CD1c-positive myeloid dendritic cell (primary cell): ENCODE data around the gene ZCRB1.
A peak's percentile ranks its signal among the peaks of the same experiment; 100 is the strongest.
"Not testable (repeated sequence)": the region's sequence is repeated elsewhere in the genome, so short reads cannot be mapped to it uniquely, and the experiment has no call there.

ENCODE experiments used
- DNase-seq: peaks from one replicate; pipeline ENCODE4 v3.0.0-alpha.2; 2016; ENCODE audit errors: extremely low spot score

Gene ZCRB1, protein sequence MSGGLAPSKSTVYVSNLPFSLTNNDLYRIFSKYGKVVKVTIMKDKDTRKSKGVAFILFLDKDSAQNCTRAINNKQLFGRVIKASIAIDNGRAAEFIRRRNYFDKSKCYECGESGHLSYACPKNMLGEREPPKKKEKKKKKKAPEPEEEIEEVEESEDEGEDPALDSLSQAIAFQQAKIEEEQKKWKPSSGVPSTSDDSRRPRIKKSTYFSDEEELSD

DNA sequence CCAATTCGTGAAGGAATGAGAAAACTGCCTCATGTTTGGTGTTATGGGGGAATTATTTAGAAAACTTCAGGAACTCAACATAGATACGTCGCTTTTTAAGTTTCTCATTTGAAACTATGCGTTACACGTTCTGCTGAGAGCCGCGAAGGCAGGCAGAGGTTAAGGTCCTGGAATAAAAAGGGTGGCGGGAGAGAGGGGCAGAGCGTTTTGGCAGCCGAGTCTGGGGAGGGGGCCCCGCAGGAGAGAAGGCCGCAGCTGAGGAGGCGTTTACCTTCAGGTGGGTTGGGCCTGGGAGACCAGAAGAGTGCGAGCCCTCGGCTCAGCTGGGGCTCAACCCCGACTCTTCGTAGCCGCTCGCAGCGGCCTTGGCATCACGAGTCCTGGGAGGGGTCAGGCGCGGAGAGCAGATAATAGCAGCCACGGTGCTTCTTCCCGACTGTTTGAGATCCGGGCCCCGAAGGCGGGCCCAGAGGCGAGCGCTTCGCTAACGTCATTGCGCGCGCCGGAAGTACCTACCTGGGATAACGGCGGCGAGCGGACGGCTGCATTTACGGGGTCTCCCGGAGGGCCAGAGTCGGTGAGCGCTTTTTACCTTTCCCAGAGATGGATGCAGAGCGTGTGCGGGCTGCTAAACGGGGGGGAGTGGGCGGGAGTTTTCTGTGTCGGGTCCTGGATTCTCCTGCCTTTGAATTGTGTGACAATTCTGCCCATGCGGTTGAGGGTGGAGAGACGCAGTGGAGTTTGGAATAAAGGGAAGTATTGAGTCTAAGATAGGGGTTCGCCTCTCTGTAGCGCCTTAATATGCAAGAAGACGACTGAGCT lies at the start of gene ZCRB1, which contains the start of gene PPHLN1:
TSS of gene ZCRB1 (minus strand) at position 442 of the 822 bp plus-strand sequence. CDS start 1,992 bp downstream, outside the sequence.
TSS of gene PPHLN1 (plus strand) at position 515 of the 822 bp plus-strand sequence. CDS start 9,736 bp downstream, outside the sequence.
- peak; percentile 90 for DNase-seq

DNA sequence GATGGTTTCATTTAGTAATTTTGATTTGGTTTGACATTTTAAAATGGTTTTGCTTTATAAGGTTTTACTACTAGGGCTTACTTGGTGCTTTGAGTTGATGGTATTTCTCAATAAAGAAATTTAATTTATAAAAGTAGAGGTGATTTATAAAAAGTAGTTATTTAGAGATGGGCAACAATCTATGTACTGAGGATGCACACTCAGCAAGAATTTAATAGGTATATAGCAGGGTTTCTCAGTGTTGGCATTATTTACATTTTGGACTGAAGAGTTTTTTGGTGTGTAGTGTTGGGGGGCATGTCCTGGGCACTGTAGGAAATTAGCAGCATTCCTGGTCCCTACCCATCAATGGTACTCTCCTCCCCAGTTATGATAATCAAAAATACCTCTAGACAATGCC lies 47.8 kb upstream of the ZCRB1 start:
- no peak for DNase-seq

DNA sequence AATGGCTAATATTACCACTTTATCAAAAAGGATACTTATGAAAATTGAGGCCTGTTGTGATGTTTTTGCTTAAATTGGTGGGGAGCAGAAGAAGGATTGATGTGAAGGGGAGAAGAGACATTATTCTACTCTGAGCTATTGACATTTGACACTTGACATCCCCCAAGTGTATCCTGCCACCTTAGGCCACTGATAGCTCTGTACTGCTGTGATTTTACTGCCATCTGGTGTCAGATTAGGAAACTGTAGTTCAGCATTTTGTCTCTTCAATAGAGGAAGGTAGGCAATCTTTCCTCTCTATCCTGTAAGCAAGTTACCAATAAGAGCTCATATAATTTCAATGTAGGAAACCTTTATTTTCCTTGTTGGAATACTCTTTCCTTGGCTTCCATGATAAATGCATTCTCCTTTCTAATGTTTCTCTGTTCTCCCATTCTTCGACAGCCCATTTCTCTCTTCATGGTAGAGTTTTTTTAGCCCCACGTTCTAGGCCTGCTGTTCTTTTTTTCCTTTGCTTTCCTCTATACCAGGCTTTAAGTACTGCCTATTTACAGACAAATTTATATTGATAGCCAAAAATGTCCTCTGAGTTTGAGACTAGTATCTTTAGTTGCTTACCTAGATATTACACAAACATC lies 46.4 kb upstream of the ZCRB1 start:
- DNase-seq, result peak; percentile 66

DNA sequence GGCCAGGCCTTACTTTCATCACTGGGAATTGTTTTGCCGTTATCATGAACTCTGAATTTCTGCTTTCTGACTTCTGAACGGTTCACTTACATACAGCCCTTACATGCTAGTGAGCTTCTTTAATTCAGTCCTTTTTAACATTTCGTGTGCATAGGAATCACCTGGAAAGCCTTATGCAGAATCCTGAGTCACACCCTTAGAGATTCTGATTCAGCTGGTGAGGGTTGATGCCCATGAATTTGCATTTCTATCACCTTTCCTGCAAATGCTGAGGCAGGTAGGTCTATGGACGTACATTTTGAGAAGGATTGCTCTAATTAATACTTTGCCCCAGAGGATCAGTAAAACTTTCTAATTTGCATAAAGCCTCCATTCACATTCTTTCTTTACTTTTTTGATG lies 44.1 kb upstream of the ZCRB1 start:
- no peak for DNase-seq

DNA sequence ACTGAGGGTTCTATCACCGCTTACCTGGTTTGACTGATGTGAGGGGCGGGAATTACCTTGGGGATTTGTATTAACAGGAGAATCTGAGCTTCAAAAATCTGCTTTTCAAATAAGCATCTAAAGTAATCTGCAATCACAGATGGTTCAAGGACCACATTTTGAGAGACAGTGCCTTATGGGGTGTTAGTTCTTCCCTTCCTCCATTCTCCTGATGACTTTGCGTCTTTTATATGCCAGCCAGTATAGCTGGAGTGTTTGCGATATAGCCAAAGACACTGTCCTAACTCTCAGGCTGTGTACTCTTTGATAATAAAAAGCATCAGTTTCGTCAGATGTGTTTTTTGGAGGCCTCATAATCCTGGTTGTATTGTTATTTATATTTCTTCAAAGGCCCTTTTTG lies 39.6 kb upstream of the ZCRB1 start:
- DNase-seq, result no peak

DNA sequence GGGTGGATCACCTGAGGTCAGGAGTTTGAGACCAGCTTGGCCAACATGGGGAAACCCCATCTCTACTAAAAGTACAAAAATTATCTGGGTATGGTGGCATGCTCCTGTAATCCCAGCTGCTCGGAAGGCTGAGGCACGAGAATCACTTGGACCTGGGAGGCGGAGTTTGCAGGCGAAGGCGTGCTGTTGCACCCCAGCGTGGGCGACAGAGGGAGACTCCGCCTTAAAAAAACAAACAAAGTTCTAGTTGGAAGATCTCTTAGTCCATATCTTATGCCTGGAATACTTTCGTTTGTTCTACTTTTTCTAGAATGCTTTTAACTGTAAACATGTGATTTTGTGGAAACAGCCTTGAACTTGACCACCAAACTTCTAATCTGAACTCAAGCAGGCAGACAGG lies 38.8 kb upstream of the ZCRB1 start:
- no peak for DNase-seq

DNA sequence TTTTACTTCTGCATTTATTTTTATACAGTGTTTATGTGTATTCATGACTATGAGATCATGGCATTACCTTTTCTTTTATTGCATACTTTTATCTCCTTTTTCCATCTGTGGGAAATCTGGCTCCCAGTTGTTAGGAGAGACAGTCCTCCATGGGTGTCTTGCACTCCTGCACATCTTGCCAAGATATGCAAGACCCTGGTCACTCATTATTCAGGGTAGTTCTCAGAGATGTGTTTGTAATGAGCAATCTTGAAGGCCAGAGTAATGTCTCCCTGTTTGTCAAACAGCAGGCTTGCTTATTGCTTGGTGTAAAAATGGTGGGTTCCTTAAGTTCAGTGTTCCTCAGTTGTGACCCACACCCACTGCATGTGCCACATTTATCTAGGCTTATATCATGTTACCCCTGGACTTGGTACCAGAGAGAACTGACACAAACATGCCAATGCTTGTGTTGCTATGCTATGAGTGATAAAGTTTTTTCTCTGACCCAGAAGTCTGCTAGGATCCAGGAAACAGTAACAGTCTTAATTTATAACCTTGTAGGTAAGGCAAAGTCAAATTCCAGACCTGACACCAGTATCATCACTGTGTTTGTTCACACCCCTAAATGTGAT lies 36.9 kb upstream of the ZCRB1 start:
- DNase-seq, result no peak

DNA sequence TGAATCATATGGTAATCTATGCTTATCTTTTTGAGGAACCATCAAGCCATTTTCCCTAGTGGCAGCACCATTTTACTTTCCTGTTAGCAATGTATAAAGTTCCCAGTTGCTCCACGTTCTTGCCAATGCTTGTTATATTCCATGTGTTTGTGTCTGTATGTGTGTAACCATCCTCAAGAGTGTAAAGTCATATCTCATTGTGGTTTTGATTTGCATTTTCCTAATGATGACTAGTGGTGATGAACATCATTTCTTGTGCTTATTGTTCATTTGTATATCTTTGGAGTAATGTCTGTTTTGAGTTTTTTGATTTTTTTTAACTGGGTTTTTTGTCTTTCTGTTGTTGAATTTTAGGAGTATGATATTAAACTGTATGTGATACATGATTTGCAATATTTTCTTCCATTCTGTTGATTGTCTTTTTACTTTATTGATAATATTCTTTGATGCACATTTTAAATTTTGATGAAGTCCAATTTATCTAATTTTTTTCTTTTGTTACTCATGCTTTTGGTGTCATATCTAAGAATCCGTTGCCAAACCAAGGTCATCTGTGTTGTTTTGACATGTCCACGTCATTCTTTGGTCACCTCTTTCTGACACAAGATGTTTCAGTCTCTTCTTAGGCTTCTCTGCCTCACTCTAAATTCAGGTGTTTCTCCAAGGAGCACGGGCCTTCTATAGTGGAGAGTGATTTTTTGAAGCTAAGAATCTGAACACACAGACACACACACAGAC lies 36.2 kb upstream of the ZCRB1 start:
- no peak for DNase-seq

DNA sequence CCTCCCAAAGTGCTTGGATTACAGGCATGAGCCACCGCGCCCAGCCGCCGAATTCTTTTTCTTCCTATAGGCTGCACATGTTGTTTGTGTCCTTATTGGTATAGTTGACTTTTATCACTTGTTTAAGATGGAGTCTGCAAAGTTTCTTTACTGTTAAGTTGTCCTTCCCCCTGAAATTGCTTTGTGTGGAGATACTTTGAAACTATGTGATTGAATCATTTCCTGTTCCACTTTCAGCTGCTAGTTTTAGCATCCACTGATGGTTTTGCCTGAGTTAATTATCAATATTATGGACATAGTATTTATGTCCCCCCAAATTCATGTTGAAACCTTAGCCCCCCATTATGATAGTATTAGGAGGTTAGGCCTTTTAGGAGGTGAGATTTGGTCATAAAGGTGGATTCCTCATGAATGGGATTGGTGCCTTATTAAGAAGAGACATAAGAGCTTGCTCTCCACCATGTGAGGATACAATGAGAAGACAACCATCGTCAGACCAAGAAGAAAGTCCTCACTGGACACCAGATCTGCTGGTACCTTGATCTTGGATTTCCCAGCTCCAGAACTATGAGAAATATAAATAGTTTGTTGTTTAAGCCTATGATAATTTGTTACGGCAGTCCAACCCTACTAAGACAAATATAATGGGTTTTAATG lies 35.0 kb upstream of the ZCRB1 start:
- no peak for DNase-seq

DNA sequence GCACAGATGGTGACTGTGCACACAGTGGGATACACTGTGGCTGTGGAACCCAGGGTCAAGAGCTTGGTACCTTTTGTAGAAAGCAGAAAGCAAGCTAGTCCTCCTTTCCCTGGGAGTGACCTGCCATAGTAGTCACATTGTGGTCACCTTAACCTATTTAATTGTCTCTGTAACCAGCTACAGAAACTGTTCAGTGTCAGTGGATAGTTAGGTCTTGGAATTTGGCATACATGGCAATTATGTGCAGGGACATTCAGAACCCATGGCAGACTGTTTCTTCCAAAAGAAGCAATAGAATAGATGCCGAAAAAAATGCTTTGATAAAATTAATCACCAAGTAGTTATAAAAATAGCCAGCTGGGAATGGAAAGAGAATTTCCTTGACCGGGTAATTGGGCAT lies 30.4 kb upstream of the ZCRB1 start:
- DNase-seq, result no peak

DNA sequence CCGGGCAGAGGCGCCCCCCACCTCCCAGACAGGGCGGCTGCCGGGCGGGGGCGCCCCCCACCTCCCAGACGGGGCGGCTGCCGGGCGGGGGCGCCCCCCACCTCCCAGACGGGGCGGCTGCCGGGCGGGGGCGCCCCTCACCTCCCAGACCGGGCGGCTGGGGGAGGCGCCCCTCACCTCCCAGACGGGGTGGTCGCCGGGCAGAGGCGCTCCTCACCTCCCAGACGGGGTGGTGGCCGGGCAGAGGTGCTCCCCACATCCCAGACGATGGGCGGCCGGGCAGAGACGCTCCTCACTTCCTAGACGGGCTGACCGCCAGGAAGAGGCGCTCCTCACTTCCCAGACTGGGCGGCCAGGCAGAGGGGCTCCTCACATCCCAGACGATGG lies 24.1 kb upstream of the ZCRB1 start:
- not testable (repeated sequence) for DNase-seq

DNA sequence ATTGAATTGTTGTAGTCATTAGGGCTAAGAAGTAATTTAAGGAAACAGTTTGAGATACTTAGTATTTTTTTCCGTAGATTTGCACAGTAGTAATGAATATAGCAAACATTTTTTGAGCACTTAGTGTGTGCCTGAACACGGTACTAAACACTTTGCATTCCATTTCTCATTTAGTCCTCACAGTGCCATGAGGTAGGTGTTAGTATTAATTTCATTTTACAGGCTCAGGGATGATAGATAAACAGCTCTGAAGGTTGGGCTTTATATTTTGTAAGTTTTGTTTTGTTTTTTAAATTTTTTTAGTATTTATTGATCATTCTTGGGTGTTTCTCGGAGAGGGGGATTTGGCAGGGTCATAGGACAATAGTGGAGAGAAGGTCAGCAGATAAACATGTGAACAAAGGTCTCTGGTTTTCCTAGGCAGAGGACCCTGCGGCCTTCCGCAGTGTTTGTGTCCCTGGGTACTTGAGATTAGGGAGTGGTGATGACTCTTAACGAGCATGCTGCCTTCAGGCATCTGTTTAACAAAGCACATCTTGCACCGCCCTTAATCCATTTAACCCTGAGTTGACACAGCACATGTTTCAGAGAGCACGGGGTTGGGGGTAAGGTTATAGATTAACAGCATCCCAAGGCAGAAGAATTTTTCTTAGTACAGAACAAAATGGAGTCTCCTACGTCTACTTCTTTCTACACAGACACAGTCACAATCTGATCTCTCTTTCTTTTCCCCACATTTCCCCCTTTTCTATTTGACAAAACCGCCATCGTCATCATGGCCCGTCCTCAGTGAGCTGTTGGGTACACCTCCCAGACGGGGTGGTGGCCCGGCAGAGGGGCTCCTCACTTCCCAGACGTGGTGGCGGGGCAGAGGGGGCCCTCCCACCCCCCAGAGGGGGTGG lies 23.5 kb upstream of the ZCRB1 start:
- DNase-seq, result not testable (repeated sequence)

DNA sequence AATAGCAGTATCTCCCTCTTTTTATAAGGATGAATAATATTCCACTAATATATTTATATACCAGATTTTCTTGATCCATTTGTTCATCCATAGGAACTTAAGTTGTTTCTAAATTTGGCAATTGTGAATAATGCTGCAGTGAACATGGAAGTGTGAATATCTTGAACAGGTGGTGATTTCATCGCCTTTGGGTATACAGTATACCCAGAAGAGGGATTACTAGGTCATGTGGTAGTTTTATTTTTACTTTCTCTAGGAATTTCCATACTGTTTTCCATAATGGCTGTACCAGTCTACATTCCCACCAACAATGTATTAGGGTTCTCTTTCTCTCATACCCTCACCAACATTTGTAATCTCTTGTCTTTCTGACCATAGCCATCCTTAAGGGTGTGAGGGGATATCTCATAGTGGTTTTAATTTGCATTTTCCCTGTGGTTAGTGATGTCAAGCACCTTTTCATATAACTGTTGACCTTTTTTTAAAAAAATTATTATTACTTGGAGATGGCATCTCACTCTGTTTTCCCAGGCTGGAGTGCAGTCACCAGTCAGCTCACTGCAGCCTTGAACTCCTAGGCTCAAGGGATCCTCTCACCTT lies 20.6 kb upstream of the ZCRB1 start:
- no peak for DNase-seq

DNA sequence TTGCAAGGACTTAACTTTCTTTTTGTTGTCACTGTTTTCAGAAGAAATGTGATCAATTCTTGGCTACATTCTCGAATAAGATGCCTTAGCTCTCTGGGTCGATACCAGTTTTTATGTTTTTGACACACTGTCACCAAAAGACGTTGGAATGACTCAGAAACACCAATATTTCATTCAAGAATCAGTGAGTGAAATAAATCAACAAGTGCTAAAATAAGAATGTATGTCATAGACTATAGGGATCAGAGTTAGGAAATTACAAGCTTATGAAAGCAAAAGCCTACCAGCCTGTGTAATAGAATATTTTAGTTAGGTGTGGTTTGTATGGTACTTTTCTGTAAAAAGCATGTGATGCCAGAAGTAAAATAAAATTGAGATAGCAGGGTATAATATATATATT lies 17.8 kb upstream of the ZCRB1 start:
- DNase-seq, result no peak

DNA sequence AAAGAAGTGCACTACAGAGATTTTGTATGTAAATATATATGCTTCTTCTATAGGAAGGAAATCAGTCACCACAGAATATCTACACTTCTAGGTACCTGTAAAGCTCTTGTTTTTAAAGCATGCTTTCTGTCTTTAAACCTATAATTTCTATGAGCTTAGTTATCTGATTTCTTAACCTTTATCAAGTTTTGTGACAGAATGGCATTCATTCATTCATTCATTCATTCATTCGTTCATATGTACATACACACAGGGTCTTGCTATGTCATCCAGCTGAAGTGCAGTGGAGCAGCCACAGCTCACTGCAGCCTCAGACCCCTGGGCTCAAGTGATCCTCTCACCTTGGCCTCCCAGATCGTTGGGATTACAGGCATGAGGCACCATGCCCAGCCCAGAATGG lies 16.1 kb upstream of the ZCRB1 start:
- DNase-seq, result no peak

DNA sequence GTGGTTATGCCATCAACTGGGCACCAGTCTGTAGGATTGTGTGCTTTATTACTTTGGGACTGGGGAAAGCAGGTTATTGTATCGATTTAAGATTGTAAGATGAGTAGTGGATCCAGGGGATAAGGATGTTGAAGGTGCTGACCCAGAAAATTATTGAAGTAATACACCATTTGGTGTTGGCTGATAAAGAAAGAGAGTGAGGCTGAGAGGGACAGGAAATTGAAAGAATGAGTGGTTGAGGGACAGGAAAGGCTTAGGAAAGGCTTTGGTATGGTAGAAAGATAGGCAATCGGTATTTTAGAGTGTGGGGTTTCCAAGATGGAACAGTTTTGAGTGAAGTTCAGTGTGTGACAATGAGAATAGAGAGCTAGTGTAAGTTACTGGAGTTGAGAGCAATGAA lies 12.4 kb upstream of the ZCRB1 start:
- DNase-seq, result no peak

DNA sequence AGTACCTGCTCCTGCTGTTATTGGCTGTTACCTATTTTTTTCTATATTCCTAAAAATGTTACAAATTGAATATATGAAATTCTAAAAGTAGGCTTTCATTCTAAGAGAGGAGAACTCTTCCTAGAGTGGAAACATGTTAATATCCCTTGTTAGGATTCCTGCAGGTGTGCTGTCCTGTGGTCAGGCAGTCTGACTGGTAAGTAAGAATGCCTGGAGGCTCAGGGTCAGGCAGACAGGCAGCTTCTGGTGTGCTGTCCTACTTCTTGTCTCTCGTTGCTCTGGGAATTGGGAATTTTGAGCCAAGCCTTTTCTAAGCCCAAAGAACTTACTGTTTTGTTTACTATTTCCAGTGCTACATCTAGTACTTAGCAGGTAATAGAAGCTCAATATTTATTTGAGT lies 10.4 kb upstream of the ZCRB1 start:
- no peak for DNase-seq

DNA sequence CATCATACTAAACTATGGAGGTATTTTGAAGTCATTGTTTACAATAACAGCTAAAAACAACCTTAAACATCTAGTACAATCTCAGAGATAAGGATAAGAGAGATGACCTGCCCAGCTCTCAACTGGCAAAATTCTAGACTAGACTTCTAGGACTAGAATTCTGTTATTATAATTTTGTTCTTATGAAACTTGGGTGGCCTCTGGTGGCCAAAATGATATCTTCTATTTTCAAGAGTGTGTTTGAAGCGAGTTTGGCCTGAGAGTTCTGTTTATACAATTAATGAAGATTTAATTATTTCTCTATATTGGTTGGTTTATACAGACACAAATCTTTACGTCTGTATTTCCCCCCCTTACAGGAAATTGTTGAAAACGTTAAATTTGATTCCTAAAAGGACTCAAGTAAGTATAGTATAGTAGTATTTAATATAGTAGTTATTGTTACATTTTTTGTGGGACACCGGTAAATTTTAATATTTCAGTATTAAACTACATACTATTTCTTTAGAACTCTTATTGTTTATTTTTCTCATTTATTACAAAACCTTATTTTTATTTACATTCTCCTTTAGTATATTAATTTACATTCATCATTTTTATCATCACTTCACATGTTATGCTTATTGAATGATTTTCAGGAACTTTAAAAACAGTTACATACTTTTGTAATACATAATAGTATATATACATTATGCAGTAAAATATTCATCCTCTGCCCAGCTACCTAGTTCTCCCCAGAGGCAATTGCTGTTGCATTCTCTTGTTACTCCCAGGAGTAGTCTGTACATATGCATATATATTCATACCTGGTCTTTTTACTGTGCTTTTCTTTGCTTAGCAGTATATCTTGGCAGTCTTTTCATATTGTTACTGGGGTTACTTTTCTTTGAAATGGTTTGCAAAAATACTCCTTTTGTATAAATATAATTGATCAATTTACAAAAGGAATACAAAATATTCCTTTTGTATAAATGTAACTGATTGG lies 6.7 kb upstream of the ZCRB1 start:
- peak; percentile 64 for DNase-seq
